Adrenal gland (tissue), 5 donors: Measurements from ENCODE around the gene SAA1.

ENCODE experiments used
- POLR2A ChIP-seq, 2 donors: fragments of 450-650 bp; IDR thresholded peaks; one replicate each; pipeline ENCODE4 v1.6.1; 2017; ENCODE audit warnings: antibody characterized with exemption in 2 of 2, mild to moderate bottlenecking in 2 of 2, moderate library complexity in 1 of 2
- TF ChIP-seq, protein P1 (sequence below), 6 experiments: fragments of 450-650 bp in 4 of 6; fragments of 200-600 bp in 2 of 6; sonication (generic) in 1 of 6; IDR thresholded peaks; 1 replicate in 5 of 6; 2 replicates in 1 of 6; pipeline versions ENCODE4 v1.5.1 to v1.8.0; 2016 to 2021; ENCODE audit warnings: antibody characterized with exemption in 6 of 6, mild to moderate bottlenecking in 2 of 6, moderate library complexity in 1 of 6
- donor health status: DM: no; HTN: no; CAD: no.

DNA sequence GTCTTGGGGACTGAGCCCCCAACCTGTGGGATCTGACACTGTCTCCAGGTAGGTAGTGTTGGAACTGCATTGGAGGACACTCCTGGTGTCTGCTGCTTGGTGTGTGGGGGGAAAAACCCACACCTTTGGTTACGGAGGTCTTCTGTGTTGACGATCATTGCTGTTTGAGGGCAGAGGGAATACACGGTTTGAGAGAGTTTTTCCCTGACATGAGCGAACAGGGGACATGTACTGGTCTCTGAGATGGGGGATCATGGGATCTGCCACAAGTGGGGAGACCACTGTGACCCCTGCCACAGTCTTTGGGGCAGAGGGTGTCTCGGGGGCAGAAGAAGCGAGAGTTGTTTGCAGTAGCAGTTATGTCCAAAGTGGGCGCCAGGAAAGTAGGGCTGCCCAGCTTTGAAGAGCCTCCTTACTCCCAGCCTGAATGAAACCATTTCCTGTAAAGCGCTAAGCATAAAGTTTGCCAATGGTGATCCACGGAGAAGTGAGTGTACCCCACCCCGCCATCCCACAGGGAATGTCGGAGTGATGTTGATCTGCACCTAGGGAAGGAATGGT is 12.2 kb upstream of the SAA1 start:
- TF ChIP-seq POLR2A (IDR thresholded peaks at IDR 0.05), result no peak
- TF ChIP-seq, protein P1, sequence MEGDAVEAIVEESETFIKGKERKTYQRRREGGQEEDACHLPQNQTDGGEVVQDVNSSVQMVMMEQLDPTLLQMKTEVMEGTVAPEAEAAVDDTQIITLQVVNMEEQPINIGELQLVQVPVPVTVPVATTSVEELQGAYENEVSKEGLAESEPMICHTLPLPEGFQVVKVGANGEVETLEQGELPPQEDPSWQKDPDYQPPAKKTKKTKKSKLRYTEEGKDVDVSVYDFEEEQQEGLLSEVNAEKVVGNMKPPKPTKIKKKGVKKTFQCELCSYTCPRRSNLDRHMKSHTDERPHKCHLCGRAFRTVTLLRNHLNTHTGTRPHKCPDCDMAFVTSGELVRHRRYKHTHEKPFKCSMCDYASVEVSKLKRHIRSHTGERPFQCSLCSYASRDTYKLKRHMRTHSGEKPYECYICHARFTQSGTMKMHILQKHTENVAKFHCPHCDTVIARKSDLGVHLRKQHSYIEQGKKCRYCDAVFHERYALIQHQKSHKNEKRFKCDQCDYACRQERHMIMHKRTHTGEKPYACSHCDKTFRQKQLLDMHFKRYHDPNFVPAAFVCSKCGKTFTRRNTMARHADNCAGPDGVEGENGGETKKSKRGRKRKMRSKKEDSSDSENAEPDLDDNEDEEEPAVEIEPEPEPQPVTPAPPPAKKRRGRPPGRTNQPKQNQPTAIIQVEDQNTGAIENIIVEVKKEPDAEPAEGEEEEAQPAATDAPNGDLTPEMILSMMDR (IDR thresholded peaks at IDR 0.05), result no peak
